K562 (cell line): ENCODE results near the gene EIF5B. TPM values are rescaled to one million over a fixed set of nuclear protein-coding genes. Genes with fewer than 3 reads are reported as not detected.

Experiments used
- ATAC-seq: fragments of 200-7000 bp; cut with Tn5 transposase; 3 replicates; pipeline ENCODE4 v1.9.1; 2020; ENCODE audit warnings: moderate library complexity
- BruUV-seq: library from RNA; stranded (reverse); fragments of 400-500 nt; replicated peaks from 2 replicates; lab custom pipeline; 2021; lab: Mats Ljungman, UMichigan
- CTCF ChIA-PET: fragments of 300-600 bp; formaldehyde crosslinking; extraction: SDS; loops from one replicate; lab custom pipeline; 2021; ENCODE audit warnings: low intra/inter-chr PET ratio; lab: Yijun Ruan, JAX
- POLR2A ChIA-PET: fragments of 300-600, 350-650 bp; sonication (Branson Sonifier 250); formaldehyde crosslinking; extraction: SDS; loops from one replicate; lab custom pipeline; 2021; ENCODE audit warnings: antibody characterized with exemption, inconsistent platforms; lab: Yijun Ruan, JAX
- DNase-seq, 4 experiments: peaks; one replicate each; pipeline versions ENCODE4 v3.0.0 to v3.0.0-alpha.2; 2011 to 2018; ENCODE audit warnings: low spot score in 3 of 4, mixed read lengths in 3 of 4; ENCODE audit errors: extremely low read depth in 1 of 4
- FAIRE-seq: peaks from 2 replicates; lab custom pipeline; 2011; peaks lifted over from hg19 to GRCh38; lab: Jason Lieb, UNC
- H2AFZ ChIP-seq: 2 replicates; pipeline ENCODE4 v1.6.0; 2011; ENCODE audit warnings: low read depth, low read length, control low read depth, inconsistent platforms
- H3K27ac ChIP-seq: fragments of 200-600 bp; 3 replicates; pipeline ENCODE4 v1.8.0; 2011; ENCODE audit warnings: low read depth, mild to moderate bottlenecking, control low read depth, inconsistent platforms, low read length, moderate library complexity, mixed read lengths; ENCODE audit errors: extremely low read depth
- H3K27me3 ChIP-seq, 2 experiments: fragments of 300-600 bp in 1 of 2; 2 replicates in 1 of 2; 3 replicates in 1 of 2; pipeline versions ENCODE4 v1.6.0 to v1.8.0; 2011; ENCODE audit warnings: inconsistent platforms in 2 of 2, low read length in 2 of 2, mild to moderate bottlenecking in 1 of 2, mixed read lengths in 1 of 2, moderate library complexity in 1 of 2; ENCODE audit not compliant: control insufficient read depth in 2 of 2, insufficient read depth in 2 of 2
- H3K36me3 ChIP-seq: fragments of 300-600 bp; 3 replicates; pipeline ENCODE4 v1.8.0; 2011; ENCODE audit warnings: mild to moderate bottlenecking, low read length, inconsistent platforms; ENCODE audit not compliant: control insufficient read depth, insufficient read depth
- H3K4me1 ChIP-seq, 2 experiments: fragments of 200-600 bp in 1 of 2; replicated peaks in 1 of 2; 2 replicates in 1 of 2; 3 replicates in 1 of 2; pipeline versions ENCODE4 v1.5.1 to v1.8.0; 2011; ENCODE audit warnings: inconsistent platforms in 2 of 2, low read length in 2 of 2, mild to moderate bottlenecking in 1 of 2, mixed read lengths in 1 of 2, moderate library complexity in 1 of 2; ENCODE audit not compliant: control insufficient read depth in 2 of 2, insufficient read depth in 2 of 2
- H3K4me2 ChIP-seq: 2 replicates; pipeline ENCODE4 v1.6.1; 2011; ENCODE audit warnings: low read length, control low read depth, inconsistent platforms, mixed read lengths; ENCODE audit not compliant: insufficient read depth
- H3K4me3 ChIP-seq: fragments of 200-600 bp; sonication (generic), shearing (Covaris generic); 2 replicates; pipeline ENCODE4 v1.5.1; 2016; ENCODE audit warnings: control low read depth, inconsistent platforms
- H3K79me2 ChIP-seq: fragments of 200-600 bp; 3 replicates; pipeline ENCODE4 v1.8.0; 2011; ENCODE audit warnings: low read length, inconsistent platforms; ENCODE audit not compliant: control insufficient read depth, insufficient read depth
- H3K9ac ChIP-seq, 2 experiments: 2 replicates each; pipeline versions ENCODE4 v1.6.0 to v1.6.1; 2011; ENCODE audit warnings: low read depth in 2 of 2, low read length in 2 of 2, control low read depth in 1 of 2, inconsistent platforms in 1 of 2, mild to moderate bottlenecking in 1 of 2, mixed read lengths in 1 of 2; ENCODE audit not compliant: insufficient read depth in 1 of 2
- H3K9me1 ChIP-seq: one replicate; pipeline ENCODE4 v1.6.0; 2011; ENCODE audit warnings: inconsistent platforms, mild to moderate bottlenecking, low read length, moderate library complexity; ENCODE audit not compliant: control insufficient read depth, insufficient read depth
- H3K9me3 ChIP-seq: replicated peaks from 2 replicates; pipeline ENCODE4 v1.5.1; 2011; ENCODE audit warnings: low read depth, low read length, inconsistent platforms; ENCODE audit not compliant: control insufficient read depth, insufficient read depth
- H4K20me1 ChIP-seq: replicated peaks from 2 replicates; pipeline ENCODE4 v1.6.1; 2011; ENCODE audit warnings: low read length, inconsistent platforms, mixed read lengths; ENCODE audit not compliant: control insufficient read depth, insufficient read depth
- BHLHE40 ChIP-seq: IDR thresholded peaks from 2 replicates; pipeline ENCODE4 v1.6.1; 2011; ENCODE audit warnings: low read length, improper control_type of control experiment
- COPS2 ChIP-seq: fragments of 450-650 bp; conservative IDR thresholded peaks from 2 replicates; pipeline ENCODE4 v1.6.1; 2016; ENCODE audit warnings: mild to moderate bottlenecking, moderate library complexity
- HLTF ChIP-seq: fragments of 450-650 bp; IDR thresholded peaks from 2 replicates; pipeline ENCODE4 v1.6.1; 2016
- HMGN3 ChIP-seq: IDR thresholded peaks from 2 replicates; pipeline ENCODE4 v1.6.1; 2011; ENCODE audit warnings: borderline replicate concordance, low read depth, mild to moderate bottlenecking, mixed read lengths, low read length; ENCODE audit not compliant: insufficient read length; ENCODE audit errors: extremely low read depth
- MAFG ChIP-seq: fragments of 450-650 bp; conservative IDR thresholded peaks from 2 replicates; pipeline ENCODE4 v1.6.1; 2016; ENCODE audit warnings: missing genetic modification characterization, missing compliant biosample characterization
- RNF2 ChIP-seq: sonication (generic); IDR thresholded peaks from 2 replicates; pipeline ENCODE4 v1.6.1; 2016
- TFAM ChIP-seq: fragments of 250-450 bp; sonication (Bioruptor Pico); conservative IDR thresholded peaks from 2 replicates; pipeline ENCODE4 v1.5.0; 2021; ENCODE audit warnings: mild to moderate bottlenecking, moderate library complexity
- ZNF133 ChIP-seq: fragments of 250-450 bp; sonication (Bioruptor Pico); IDR thresholded peaks from 2 replicates; pipeline ENCODE4 v1.4.0; 2020; ENCODE audit warnings: mild to moderate bottlenecking
- ZNF140 ChIP-seq: fragments of 250-450 bp; sonication (Bioruptor Pico); IDR thresholded peaks from 2 replicates; pipeline ENCODE4 v1.8.0; 2021; ENCODE audit warnings: moderate library complexity, mild to moderate bottlenecking, inconsistent platforms
- ZNF146 ChIP-seq: IDR thresholded peaks from one replicate; pipeline ENCODE4 v1.6.1; 2018; ENCODE audit warnings: missing compliant biosample characterization; ENCODE audit not compliant: unreplicated experiment
- ZNF217 ChIP-seq: sonication (generic); formaldehyde crosslinking; IDR thresholded peaks from 2 replicates; pipeline ENCODE4 v1.8.0; 2022; ENCODE audit warnings: mild to moderate bottlenecking, missing genetic modification reagents
- ZNF589 ChIP-seq: fragments of 200-800 bp; sonication (Bioruptor generic); IDR thresholded peaks from 2 replicates; pipeline ENCODE4 v1.6.1; 2016; ENCODE audit warnings: low read depth, missing genetic modification characterization, missing compliant biosample characterization
- ZNF75A ChIP-seq: fragments of 450-650 bp; formaldehyde crosslinking; IDR thresholded peaks from 2 replicates; pipeline ENCODE4 v1.4.0; 2020; ENCODE audit warnings: mild to moderate bottlenecking
- WGBS: fragments of 100-300 bp; shearing (Covaris generic); methylation state at CpG from one replicate; pipeline ENCODE4 v1.1.6; 2016; ENCODE audit warnings: low coverage, mixed read lengths; ENCODE audit not compliant: insufficient coverage; ENCODE audit errors: missing lambda C conversion rate; 5-methylcytosine and 5-hydroxymethylcytosine counted together
- in situ Hi-C: fragments of 300-500 bp; cut with MboI; formaldehyde crosslinking; loops from 4 replicates; pipeline ENCODE4 v1.15.0; 2018; ENCODE audit warnings: inconsistent platforms, mixed read lengths
- intact Hi-C: fragments of 100-400 bp; cut with micrococcal nuclease; formaldehyde crosslinking; loops from 2 replicates; pipeline ENCODE4 v1.14.2; 2022
- polyA plus RNA-seq, 8 experiments: library from polyadenylated mRNA; depleted of rRNA in 4 of 8; stranded (reverse) in 5 of 8; unstranded in 3 of 8; fragments of >200 nt; fragmentation: Nextera tagmentation in 2 of 8; fragmentation: Illumina TruSeq in 1 of 8; extraction: Ambion mirVana in 2 of 8; extraction: Trizol in 1 of 8; gene quantifications; 2 replicates each; pipeline versions ENCODE4 v1.2.1 to v1.2.3, GENCODE V29; 2011 to 2014; ENCODE audit warnings: inconsistent platforms in 1 of 8, missing spikeins in 1 of 8
- total RNA-seq, 7 experiments: library from RNA; depleted of rRNA in 6 of 7; stranded (reverse); fragments of >200 nt in 6 of 7; fragmentation: Illumina TruSeq in 2 of 7; extraction: Trizol in 2 of 7; gene quantifications; 2 replicates each; pipeline versions ENCODE4 v1.2.1 to v1.2.3, GENCODE V29; 2011 to 2021; ENCODE audit warnings: low replicate concordance in 1 of 7
- TF ChIP-seq, protein P1 (sequence below): fragments of 450-650 bp; IDR thresholded peaks from 2 replicates; pipeline ENCODE4 v1.6.1; 2017; ENCODE audit warnings: antibody characterized with exemption, mild to moderate bottlenecking
- TF ChIP-seq, protein P2 (sequence below): sonication (generic); formaldehyde crosslinking; IDR thresholded peaks from 2 replicates; pipeline ENCODE4 v1.8.0; 2023; ENCODE audit warnings: mild to moderate bottlenecking, missing genetic modification reagents
- TF ChIP-seq, protein P3 (sequence below): fragments of 250-450 bp; sonication (Bioruptor Pico); IDR thresholded peaks from 2 replicates; pipeline ENCODE4 v1.4.0; 2020
- TF ChIP-seq, protein P4 (sequence below): fragments of 250-450 bp; sonication (Bioruptor Pico); IDR thresholded peaks from 2 replicates; pipeline ENCODE4 v1.6.1; 2021; ENCODE audit warnings: mild to moderate bottlenecking

The EIF5B gene
- total and polyA plus RNA-seq, 9 of the 15 experiments (the other 6 are each of a cell fraction or from before 2014, with no cell fraction given), result 26.5 to 143 (median 47.7) TPM

DNA sequence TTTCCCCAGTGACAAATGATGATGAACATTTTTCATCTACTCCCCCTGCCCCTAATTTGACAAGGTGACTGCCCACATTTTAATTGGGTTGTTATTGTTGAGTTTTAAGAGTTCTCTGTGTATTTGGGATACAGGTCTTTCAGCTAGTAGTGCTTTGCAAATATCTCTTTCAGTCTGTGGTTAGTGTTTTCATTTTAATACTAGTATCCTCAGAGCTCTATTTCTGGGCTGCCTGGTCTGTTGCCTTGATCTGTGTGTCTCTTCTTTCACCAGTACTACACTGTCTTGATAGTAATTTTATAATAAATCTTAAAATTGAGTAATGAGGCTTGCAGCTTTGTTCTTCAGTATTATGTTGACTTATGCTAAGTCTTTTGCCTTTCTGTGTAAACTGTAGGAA, 19.7 kb downstream of the EIF5B start (continued):
- TF ChIP-seq ZNF217 (CRISPR knock-in tag) (no peak), ZNF146 (CRISPR knock-in tag) (no peak), ZNF589 (CRISPR knock-in tag) (no peak)
- TF ChIP-seq, protein P1, sequence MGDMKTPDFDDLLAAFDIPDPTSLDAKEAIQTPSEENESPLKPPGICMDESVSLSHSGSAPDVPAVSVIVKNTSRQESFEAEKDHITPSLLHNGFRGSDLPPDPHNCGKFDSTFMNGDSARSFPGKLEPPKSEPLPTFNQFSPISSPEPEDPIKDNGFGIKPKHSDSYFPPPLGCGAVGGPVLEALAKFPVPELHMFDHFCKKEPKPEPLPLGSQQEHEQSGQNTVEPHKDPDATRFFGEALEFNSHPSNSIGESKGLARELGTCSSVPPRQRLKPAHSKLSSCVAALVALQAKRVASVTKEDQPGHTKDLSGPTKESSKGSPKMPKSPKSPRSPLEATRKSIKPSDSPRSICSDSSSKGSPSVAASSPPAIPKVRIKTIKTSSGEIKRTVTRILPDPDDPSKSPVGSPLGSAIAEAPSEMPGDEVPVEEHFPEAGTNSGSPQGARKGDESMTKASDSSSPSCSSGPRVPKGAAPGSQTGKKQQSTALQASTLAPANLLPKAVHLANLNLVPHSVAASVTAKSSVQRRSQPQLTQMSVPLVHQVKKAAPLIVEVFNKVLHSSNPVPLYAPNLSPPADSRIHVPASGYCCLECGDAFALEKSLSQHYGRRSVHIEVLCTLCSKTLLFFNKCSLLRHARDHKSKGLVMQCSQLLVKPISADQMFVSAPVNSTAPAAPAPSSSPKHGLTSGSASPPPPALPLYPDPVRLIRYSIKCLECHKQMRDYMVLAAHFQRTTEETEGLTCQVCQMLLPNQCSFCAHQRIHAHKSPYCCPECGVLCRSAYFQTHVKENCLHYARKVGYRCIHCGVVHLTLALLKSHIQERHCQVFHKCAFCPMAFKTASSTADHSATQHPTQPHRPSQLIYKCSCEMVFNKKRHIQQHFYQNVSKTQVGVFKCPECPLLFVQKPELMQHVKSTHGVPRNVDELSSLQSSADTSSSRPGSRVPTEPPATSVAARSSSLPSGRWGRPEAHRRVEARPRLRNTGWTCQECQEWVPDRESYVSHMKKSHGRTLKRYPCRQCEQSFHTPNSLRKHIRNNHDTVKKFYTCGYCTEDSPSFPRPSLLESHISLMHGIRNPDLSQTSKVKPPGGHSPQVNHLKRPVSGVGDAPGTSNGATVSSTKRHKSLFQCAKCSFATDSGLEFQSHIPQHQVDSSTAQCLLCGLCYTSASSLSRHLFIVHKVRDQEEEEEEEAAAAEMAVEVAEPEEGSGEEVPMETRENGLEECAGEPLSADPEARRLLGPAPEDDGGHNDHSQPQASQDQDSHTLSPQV, result no peak

DNA sequence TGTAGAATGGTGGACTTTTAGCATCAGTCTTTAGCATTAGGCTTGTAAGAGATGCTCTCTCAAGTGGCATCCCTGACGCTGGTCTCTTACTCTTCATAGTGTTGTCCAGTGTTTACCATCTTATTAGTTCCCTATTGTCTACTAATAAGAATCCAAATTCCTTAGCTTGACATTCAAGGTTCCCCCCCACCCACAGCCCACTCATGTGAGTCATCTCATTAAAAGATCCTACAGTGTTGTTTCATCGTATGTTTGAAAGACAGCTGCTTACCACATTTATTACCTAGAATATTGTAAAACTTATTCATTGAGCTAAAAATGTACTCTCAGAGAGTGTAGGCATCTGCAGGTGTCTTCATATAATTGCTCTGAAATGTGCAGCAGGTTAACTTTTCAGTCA, 28.5 kb downstream of the EIF5B start:
- no peak overlapping the region for H3K27ac ChIP-seq
- no peak overlapping the region for H3K9ac ChIP-seq
- H3K4me3 ChIP-seq, result no peak overlapping the region
- peaks cover 93% of the 10 kb centered on the region for H3K36me3 ChIP-seq
- FAIRE-seq (no peak), DNase-seq (no peak), ATAC-seq (no peak)
- no TSS peak for BruUV-seq
- no peaks in the 10 kb centered on the region for H4K20me1 ChIP-seq
- CTCF ChIA-PET, result no interaction called here
- peaks cover 23% of the 10 kb centered on the region; the same call in 2 of the 3 replicates for H3K79me2 ChIP-seq
- H3K9me3 ChIP-seq, result no peaks in the 10 kb centered on the region
- H3K4me2 ChIP-seq, result no peak overlapping the region
- no peaks in the 10 kb centered on the region for H3K27me3 ChIP-seq
- intact Hi-C loops, result no loop called here
- H2AFZ ChIP-seq, result no peak overlapping the region
- POLR2A ChIA-PET, result interaction anchor here (0.7 to 1.6 kb wide), 4 partner anchors 8 to 27 kb away, joined by 3 to 5 read pairs (median 4); no protein-coding TSS in a partner anchor
- 41% methylated on average over 2 of the region's 2 CpGs for WGBS
- H3K4me1 ChIP-seq, result no peaks in the 10 kb centered on the region
- no peaks in the 10 kb centered on the region for H3K9me1 ChIP-seq
- in situ Hi-C loops, result no loop called here
- TF ChIP-seq HLTF, result no peak
- TF ChIP-seq, protein P2, sequence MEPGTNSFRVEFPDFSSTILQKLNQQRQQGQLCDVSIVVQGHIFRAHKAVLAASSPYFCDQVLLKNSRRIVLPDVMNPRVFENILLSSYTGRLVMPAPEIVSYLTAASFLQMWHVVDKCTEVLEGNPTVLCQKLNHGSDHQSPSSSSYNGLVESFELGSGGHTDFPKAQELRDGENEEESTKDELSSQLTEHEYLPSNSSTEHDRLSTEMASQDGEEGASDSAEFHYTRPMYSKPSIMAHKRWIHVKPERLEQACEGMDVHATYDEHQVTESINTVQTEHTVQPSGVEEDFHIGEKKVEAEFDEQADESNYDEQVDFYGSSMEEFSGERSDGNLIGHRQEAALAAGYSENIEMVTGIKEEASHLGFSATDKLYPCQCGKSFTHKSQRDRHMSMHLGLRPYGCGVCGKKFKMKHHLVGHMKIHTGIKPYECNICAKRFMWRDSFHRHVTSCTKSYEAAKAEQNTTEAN, result no peak
- no peak for TF ChIP-seq COPS2
- TF ChIP-seq, protein P3, sequence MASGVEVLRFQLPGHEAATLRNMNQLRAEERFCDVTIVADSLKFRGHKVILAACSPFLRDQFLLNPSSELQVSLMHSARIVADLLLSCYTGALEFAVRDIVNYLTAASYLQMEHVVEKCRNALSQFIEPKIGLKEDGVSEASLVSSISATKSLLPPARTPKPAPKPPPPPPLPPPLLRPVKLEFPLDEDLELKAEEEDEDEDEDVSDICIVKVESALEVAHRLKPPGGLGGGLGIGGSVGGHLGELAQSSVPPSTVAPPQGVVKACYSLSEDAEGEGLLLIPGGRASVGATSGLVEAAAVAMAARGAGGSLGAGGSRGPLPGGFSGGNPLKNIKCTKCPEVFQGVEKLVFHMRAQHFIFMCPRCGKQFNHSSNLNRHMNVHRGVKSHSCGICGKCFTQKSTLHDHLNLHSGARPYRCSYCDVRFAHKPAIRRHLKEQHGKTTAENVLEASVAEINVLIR, result no peak
- TF ChIP-seq ZNF140, result no peak
- TF ChIP-seq MAFG (tag), result no peak
- TF ChIP-seq RNF2, result no peak
- TF ChIP-seq, protein P4, sequence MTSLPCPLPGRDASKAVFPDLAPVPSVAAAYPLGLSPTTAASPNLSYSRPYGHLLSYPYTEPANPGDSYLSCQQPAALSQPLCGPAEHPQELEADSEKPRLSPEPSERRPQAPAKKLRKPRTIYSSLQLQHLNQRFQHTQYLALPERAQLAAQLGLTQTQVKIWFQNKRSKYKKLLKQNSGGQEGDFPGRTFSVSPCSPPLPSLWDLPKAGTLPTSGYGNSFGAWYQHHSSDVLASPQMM (CRISPR knock-in tag), result no peak
- TF ChIP-seq ZNF133 (CRISPR knock-in tag), result no peak
- no peak for TF ChIP-seq TFAM (CRISPR knock-in tag)
- no peak for TF ChIP-seq HMGN3
- no peak for TF ChIP-seq BHLHE40
- no peak for TF ChIP-seq ZNF75A (CRISPR knock-in tag)
